Liver (tissue), 9 donors: ENCODE data around the gene CLC. TPM values are rescaled to one million over a fixed set of nuclear protein-coding genes. Genes with fewer than 3 reads are reported as not detected.

ENCODE experiments used
- DNase-seq: peaks from one replicate; pipeline ENCODE4 v3.0.0-alpha.2; 2017; ENCODE audit warnings: low spot score
- H3K27ac ChIP-seq, 2 donors: one replicate each; pipeline ENCODE4 v1.7.0; 2013; ENCODE audit warnings: inconsistent platforms in 2 of 2, low read length in 2 of 2, control low read depth in 1 of 2, low read depth in 1 of 2, mild to moderate bottlenecking in 1 of 2
- H3K27me3 ChIP-seq, 4 donors: one replicate each; pipeline versions ENCODE4 v1.6.1 to v1.7.0; 2013; ENCODE audit warnings: low read length in 3 of 4, inconsistent platforms in 1 of 4, mild to moderate bottlenecking in 1 of 4, moderate library complexity in 1 of 4; ENCODE audit not compliant: control insufficient read depth in 4 of 4, insufficient read depth in 4 of 4
- H3K36me3 ChIP-seq, 4 donors: one replicate each; pipeline versions ENCODE4 v1.6.1 to v1.7.0; 2013; ENCODE audit warnings: low read length in 3 of 4, mild to moderate bottlenecking in 3 of 4, low read depth in 1 of 4, moderate library complexity in 1 of 4; ENCODE audit not compliant: control insufficient read depth in 4 of 4, insufficient read depth in 3 of 4
- H3K4me1 ChIP-seq, 4 donors: one replicate each; pipeline versions ENCODE4 v1.6.1 to v1.7.0; 2013; ENCODE audit warnings: low read length in 3 of 4, mild to moderate bottlenecking in 3 of 4, moderate library complexity in 1 of 4; ENCODE audit not compliant: control insufficient read depth in 4 of 4, insufficient read depth in 4 of 4
- H3K4me3 ChIP-seq, 3 donors: one replicate each; pipeline versions ENCODE4 v1.6.1 to v1.7.0; 2013; ENCODE audit warnings: low read length in 3 of 3, control low read depth in 1 of 3, low read depth in 1 of 3, mild to moderate bottlenecking in 1 of 3
- H3K9ac ChIP-seq, 2 donors: one replicate each; pipeline ENCODE4 v1.7.0; 2013; ENCODE audit warnings: low read length in 2 of 2, mild to moderate bottlenecking in 2 of 2, moderate library complexity in 2 of 2, control low read depth in 1 of 2, low read depth in 1 of 2
- H3K9me3 ChIP-seq, 4 donors: one replicate each; pipeline versions ENCODE4 v1.6.1 to v1.7.0; 2013; ENCODE audit warnings: low read length in 3 of 4; ENCODE audit not compliant: control insufficient read depth in 4 of 4
- EGR1 ChIP-seq, 2 donors: IDR thresholded peaks; 2 replicates each; pipeline ENCODE4 v1.6.1; 2016 to 2018; ENCODE audit warnings: antibody characterized with exemption in 2 of 2, low read depth in 2 of 2
- FOXA1 ChIP-seq: IDR thresholded peaks from 2 replicates; pipeline ENCODE4 v1.6.1; 2016; ENCODE audit warnings: antibody characterized with exemption
- FOXA2 ChIP-seq: IDR thresholded peaks from 2 replicates; pipeline ENCODE4 v1.6.1; 2016; ENCODE audit warnings: antibody characterized with exemption
- GABPA ChIP-seq, 2 donors: IDR thresholded peaks in 1 of 2; conservative IDR thresholded peaks in 1 of 2; 2 replicates each; pipeline ENCODE4 v1.6.1; 2016; ENCODE audit warnings: antibody characterized with exemption in 2 of 2, mild to moderate bottlenecking in 1 of 2, moderate library complexity in 1 of 2
- HNF4A ChIP-seq, 2 donors: conservative IDR thresholded peaks; 2 replicates each; pipeline ENCODE4 v1.6.1; 2016; ENCODE audit warnings: antibody characterized with exemption in 2 of 2, mild to moderate bottlenecking in 2 of 2
- HNF4G ChIP-seq: IDR thresholded peaks from 2 replicates; pipeline ENCODE4 v1.6.1; 2016; ENCODE audit warnings: antibody characterized with exemption
- JUND ChIP-seq, 2 donors: IDR thresholded peaks; 2 replicates each; pipeline ENCODE4 v1.6.1; 2016; ENCODE audit warnings: antibody characterized with exemption in 2 of 2
- NR2F2 ChIP-seq: IDR thresholded peaks from 2 replicates; pipeline ENCODE4 v1.6.1; 2016; ENCODE audit warnings: antibody characterized with exemption
- RAD21 ChIP-seq, 2 donors: IDR thresholded peaks; 2 replicates each; pipeline ENCODE4 v1.6.1; 2016; ENCODE audit warnings: antibody characterized with exemption in 2 of 2, mild to moderate bottlenecking in 2 of 2
- RXRA ChIP-seq, 2 donors: IDR thresholded peaks; 2 replicates each; pipeline ENCODE4 v1.6.1; 2017 to 2018; ENCODE audit warnings: antibody characterized with exemption in 2 of 2, mild to moderate bottlenecking in 1 of 2
- SP1 ChIP-seq: IDR thresholded peaks from 2 replicates; pipeline ENCODE4 v1.6.1; 2018; ENCODE audit warnings: antibody characterized with exemption, mild to moderate bottlenecking
- TAF1 ChIP-seq: conservative IDR thresholded peaks from 2 replicates; pipeline ENCODE4 v1.6.1; 2016; ENCODE audit warnings: antibody characterized with exemption, mild to moderate bottlenecking
- YY1 ChIP-seq: IDR thresholded peaks from 2 replicates; pipeline ENCODE4 v1.6.1; 2016; ENCODE audit warnings: antibody characterized with exemption, mild to moderate bottlenecking
- WGBS: extraction: QIAGEN DNeasy Blood & Tissue Kit; methylation state at CpG from one replicate; pipeline ENCODE4 v1.1.7; 2013; 5-methylcytosine and 5-hydroxymethylcytosine counted together
- polyA plus RNA-seq, 2 donors: library from polyadenylated mRNA; stranded (reverse) in 1 of 2; unstranded in 1 of 2; fragments of 200-250 nt in 1 of 2; fragments of >200 nt in 1 of 2; fragmentation: Nextera tagmentation in 1 of 2; extraction: Ambion mirVana in 1 of 2; gene quantifications; one replicate each; pipeline versions ENCODE4 v1.2.1 to v1.2.3, GENCODE V29; 2013 to 2015
- total RNA-seq, 2 donors: library from RNA; depleted of rRNA; stranded (reverse); fragments of >200 nt; gene quantifications; one replicate each; pipeline ENCODE4 v1.2.3, GENCODE V29; 2014
- TF ChIP-seq, protein P1 (sequence below): IDR thresholded peaks from 2 replicates; pipeline ENCODE4 v1.6.1; 2016; ENCODE audit warnings: antibody characterized with exemption
- TF ChIP-seq, protein P2 (sequence below): IDR thresholded peaks from 2 replicates; pipeline ENCODE4 v1.6.1; 2016; ENCODE audit warnings: antibody characterized with exemption, mild to moderate bottlenecking
- TF ChIP-seq, protein P3 (sequence below): IDR thresholded peaks from 2 replicates; pipeline ENCODE4 v1.6.1; 2016; ENCODE audit warnings: antibody characterized with exemption
- TF ChIP-seq, protein P4 (sequence below): fragments of 150-350 bp; IDR thresholded peaks from 2 replicates; pipeline ENCODE4 v1.5.1; 2017; ENCODE audit warnings: improper control_type of control experiment, low read depth, low read length; ENCODE audit not compliant: missing input control
- TF ChIP-seq, protein P5 (sequence below): IDR thresholded peaks from 2 replicates; pipeline ENCODE4 v1.6.1; 2016; ENCODE audit warnings: antibody characterized with exemption
- donor health status: healthy.
- donor health status: healthy.
- donor health status: healthy.
- donor health status: healthy.
- donor health status: healthy.

CLC gene
- total and polyA plus RNA-seq, 4 donors, result 0.60 to 13.6 TPM; not detected in 2

DNA sequence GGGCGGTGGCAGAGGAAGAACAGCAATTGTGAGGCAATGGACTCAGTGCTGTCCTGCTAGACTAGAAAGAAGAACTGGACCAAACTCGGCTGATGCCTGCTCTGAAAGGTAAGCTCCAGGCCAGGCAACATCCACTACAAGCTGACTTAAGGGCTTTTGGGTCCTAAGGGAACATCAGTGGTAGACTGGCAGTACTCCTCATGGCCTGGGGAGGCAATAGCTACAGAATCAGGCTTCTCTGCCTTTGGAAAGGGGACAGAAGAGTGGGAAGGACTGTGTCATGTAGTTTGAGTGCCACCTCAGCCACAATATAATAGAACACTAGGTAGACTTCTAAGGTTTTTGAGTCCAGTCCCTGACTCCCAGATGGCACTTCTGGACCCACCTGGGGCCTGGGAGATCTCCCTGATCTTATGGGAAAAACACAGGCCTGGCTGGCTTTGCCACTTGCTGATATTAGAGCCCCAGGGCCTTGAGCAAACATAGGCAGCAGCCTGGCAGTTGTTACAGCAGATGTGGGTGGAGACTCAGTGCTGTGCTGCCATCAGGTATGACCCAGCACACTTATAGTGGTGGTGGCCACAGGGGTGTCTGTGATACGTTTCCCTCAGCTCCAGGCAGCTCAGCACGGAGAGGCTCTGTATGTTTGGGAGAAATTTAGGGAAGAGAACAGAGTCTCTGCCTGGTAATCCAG is 9.2 kb upstream of the CLC start:
- WGBS, result 70% methylated on average over 4 of the region's 4 CpGs
- Histone ChIP-seq H3K36me3 (no peaks in the 10 kb centered on the region), H3K4me1 (no peaks in the 10 kb centered on the region), H3K9ac (no peak overlapping the region), H3K9me3 (no peaks in the 10 kb centered on the region), H3K27ac (no peak overlapping the region), H3K27me3 (peaks cover 0 to 2% (median 0%) of the 10 kb centered on the region in 4 donors), H3K4me3 (no peak overlapping the region)
- no peak for DNase-seq
- TF ChIP-seq, protein P1, sequence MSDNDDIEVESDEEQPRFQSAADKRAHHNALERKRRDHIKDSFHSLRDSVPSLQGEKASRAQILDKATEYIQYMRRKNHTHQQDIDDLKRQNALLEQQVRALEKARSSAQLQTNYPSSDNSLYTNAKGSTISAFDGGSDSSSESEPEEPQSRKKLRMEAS, result no peak
- no peak for TF ChIP-seq YY1
- TF ChIP-seq, protein P2, sequence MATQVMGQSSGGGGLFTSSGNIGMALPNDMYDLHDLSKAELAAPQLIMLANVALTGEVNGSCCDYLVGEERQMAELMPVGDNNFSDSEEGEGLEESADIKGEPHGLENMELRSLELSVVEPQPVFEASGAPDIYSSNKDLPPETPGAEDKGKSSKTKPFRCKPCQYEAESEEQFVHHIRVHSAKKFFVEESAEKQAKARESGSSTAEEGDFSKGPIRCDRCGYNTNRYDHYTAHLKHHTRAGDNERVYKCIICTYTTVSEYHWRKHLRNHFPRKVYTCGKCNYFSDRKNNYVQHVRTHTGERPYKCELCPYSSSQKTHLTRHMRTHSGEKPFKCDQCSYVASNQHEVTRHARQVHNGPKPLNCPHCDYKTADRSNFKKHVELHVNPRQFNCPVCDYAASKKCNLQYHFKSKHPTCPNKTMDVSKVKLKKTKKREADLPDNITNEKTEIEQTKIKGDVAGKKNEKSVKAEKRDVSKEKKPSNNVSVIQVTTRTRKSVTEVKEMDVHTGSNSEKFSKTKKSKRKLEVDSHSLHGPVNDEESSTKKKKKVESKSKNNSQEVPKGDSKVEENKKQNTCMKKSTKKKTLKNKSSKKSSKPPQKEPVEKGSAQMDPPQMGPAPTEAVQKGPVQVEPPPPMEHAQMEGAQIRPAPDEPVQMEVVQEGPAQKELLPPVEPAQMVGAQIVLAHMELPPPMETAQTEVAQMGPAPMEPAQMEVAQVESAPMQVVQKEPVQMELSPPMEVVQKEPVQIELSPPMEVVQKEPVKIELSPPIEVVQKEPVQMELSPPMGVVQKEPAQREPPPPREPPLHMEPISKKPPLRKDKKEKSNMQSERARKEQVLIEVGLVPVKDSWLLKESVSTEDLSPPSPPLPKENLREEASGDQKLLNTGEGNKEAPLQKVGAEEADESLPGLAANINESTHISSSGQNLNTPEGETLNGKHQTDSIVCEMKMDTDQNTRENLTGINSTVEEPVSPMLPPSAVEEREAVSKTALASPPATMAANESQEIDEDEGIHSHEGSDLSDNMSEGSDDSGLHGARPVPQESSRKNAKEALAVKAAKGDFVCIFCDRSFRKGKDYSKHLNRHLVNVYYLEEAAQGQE, result no peak

DNA sequence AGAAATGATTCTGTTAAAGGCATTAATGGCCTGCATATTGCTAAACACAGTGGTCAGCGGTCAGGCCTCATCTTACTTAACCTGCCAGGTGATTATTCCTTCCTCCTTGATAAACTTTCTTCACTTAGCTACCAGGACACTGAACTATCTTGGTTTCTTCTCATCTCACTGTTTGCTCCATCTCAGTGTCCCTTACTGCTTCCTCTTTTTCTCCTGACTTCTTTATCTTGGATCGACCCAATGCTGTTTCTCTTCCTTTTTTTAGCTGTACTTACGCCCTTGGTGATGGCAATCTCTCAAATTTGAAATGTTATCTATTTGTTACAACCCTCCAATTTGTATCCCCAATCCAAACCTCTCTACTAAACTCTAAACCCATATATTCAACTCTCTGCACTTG is 7.8 kb upstream of the CLC start:
- TF ChIP-seq HNF4G, result no peak
- TF ChIP-seq SP1, result no peak
- TF ChIP-seq FOXA2, result no peak
- TF ChIP-seq, protein P3, sequence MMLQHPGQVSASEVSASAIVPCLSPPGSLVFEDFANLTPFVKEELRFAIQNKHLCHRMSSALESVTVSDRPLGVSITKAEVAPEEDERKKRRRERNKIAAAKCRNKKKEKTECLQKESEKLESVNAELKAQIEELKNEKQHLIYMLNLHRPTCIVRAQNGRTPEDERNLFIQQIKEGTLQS, result no peak
- TF ChIP-seq, protein P1, result no peak
- no peak for TF ChIP-seq RXRA (IDR thresholded peaks at IDR 0.05)
- TF ChIP-seq, protein P4, sequence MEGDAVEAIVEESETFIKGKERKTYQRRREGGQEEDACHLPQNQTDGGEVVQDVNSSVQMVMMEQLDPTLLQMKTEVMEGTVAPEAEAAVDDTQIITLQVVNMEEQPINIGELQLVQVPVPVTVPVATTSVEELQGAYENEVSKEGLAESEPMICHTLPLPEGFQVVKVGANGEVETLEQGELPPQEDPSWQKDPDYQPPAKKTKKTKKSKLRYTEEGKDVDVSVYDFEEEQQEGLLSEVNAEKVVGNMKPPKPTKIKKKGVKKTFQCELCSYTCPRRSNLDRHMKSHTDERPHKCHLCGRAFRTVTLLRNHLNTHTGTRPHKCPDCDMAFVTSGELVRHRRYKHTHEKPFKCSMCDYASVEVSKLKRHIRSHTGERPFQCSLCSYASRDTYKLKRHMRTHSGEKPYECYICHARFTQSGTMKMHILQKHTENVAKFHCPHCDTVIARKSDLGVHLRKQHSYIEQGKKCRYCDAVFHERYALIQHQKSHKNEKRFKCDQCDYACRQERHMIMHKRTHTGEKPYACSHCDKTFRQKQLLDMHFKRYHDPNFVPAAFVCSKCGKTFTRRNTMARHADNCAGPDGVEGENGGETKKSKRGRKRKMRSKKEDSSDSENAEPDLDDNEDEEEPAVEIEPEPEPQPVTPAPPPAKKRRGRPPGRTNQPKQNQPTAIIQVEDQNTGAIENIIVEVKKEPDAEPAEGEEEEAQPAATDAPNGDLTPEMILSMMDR, result no peak
- no peak for TF ChIP-seq GABPA (IDR thresholded peaks at IDR 0.05 in 1 of 2, conservative IDR thresholded peaks at IDR 0.05 in 1 of 2)
- no peak for TF ChIP-seq NR2F2
- no peak for TF ChIP-seq JUND (IDR thresholded peaks at IDR 0.05)
- no peak for TF ChIP-seq TAF1
- TF ChIP-seq RAD21 (IDR thresholded peaks at IDR 0.05), result no peak
- TF ChIP-seq YY1, result no peak
- TF ChIP-seq HNF4A (conservative IDR thresholded peaks at IDR 0.05), result no peak
- TF ChIP-seq EGR1 (IDR thresholded peaks at IDR 0.05; ENCODE audit: low read depth in 2 of 2), result no peak
- TF ChIP-seq FOXA1, result no peak
- TF ChIP-seq, protein P2, result no peak
- TF ChIP-seq, protein P5, sequence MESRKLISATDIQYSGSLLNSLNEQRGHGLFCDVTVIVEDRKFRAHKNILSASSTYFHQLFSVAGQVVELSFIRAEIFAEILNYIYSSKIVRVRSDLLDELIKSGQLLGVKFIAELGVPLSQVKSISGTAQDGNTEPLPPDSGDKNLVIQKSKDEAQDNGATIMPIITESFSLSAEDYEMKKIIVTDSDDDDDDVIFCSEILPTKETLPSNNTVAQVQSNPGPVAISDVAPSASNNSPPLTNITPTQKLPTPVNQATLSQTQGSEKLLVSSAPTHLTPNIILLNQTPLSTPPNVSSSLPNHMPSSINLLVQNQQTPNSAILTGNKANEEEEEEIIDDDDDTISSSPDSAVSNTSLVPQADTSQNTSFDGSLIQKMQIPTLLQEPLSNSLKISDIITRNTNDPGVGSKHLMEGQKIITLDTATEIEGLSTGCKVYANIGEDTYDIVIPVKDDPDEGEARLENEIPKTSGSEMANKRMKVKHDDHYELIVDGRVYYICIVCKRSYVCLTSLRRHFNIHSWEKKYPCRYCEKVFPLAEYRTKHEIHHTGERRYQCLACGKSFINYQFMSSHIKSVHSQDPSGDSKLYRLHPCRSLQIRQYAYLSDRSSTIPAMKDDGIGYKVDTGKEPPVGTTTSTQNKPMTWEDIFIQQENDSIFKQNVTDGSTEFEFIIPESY, result no peak

More for the DNA sequence above, 7.8 kb upstream of the CLC start:
- Histone ChIP-seq H3K27ac (no peak overlapping the region), H3K9ac (no peak overlapping the region), H3K27me3 (no peaks in the 10 kb centered on the region), H3K4me3 (no peak overlapping the region), H3K9me3 (no peaks in the 10 kb centered on the region), H3K4me1 (no peaks in the 10 kb centered on the region), H3K36me3 (no peaks in the 10 kb centered on the region)
- 59% methylated on average over 3 of the region's 3 CpGs for WGBS
- DNase-seq, result no peak
